HepG2 (cell line): ENCODE measurements around the gene SMIM31. TPM values are rescaled to one million over a fixed set of nuclear protein-coding genes. Genes with fewer than 3 reads are reported as not detected.

ENCODE experiments used
- ATAC-seq: fragments of 200-7000 bp; cut with Tn5 transposase; 3 replicates; pipeline ENCODE4 v1.9.1; 2020; ENCODE audit warnings: mild to moderate bottlenecking, moderate library complexity
- BruUV-seq: library from RNA; stranded (reverse); fragments of 400-500 nt; replicated peaks from 2 replicates; lab custom pipeline; 2021; lab: Mats Ljungman, UMichigan
- CTCF ChIA-PET: fragments of 300-600 bp; formaldehyde crosslinking; extraction: SDS; loops from one replicate; lab custom pipeline; 2021; ENCODE audit warnings: low total read pairs, inconsistent platforms, low intra/inter-chr PET ratio; lab: Yijun Ruan, JAX
- POLR2A ChIA-PET: fragments of 350-600 bp; sonication (Branson Sonifier 250); formaldehyde crosslinking; loops from one replicate; lab custom pipeline; 2020; ENCODE audit warnings: antibody characterized with exemption, inconsistent platforms; lab: Yijun Ruan, JAX
- DNase-seq: peaks from one replicate; pipeline ENCODE4 v3.0.0-alpha.2; 2015; ENCODE audit warnings: low spot score
- FAIRE-seq: peaks from 3 replicates; lab custom pipeline; 2011; peaks lifted over from hg19 to GRCh38; lab: Jason Lieb, UNC
- H2AFZ ChIP-seq: one replicate; pipeline ENCODE4 v1.6.1; 2011; ENCODE audit warnings: low read length, inconsistent platforms
- H3K27ac ChIP-seq: fragments of 300-600 bp; 3 replicates; pipeline ENCODE4 v1.8.0; 2011; ENCODE audit warnings: mixed run types, mild to moderate bottlenecking, mixed read lengths, low read length, inconsistent platforms; ENCODE audit not compliant: insufficient read depth; ENCODE audit errors: extremely low read length
- H3K27me3 ChIP-seq, 2 experiments: fragments of 200-600 bp in 1 of 2; 2 replicates in 1 of 2; 3 replicates in 1 of 2; pipeline versions ENCODE4 v1.6.0 to v1.8.0; 2011; ENCODE audit warnings: low read length in 2 of 2, mild to moderate bottlenecking in 2 of 2, moderate library complexity in 2 of 2, inconsistent platforms in 1 of 2; ENCODE audit not compliant: insufficient read depth in 2 of 2, control insufficient read depth in 1 of 2
- H3K36me3 ChIP-seq, 2 experiments: fragments of 200-600 bp in 1 of 2; replicated peaks in 1 of 2; 2 replicates in 1 of 2; 3 replicates in 1 of 2; pipeline versions ENCODE4 v1.5.1 to v1.8.0; 2011; ENCODE audit warnings: low read length in 2 of 2, inconsistent platforms in 1 of 2; ENCODE audit not compliant: insufficient read depth in 2 of 2, control insufficient read depth in 1 of 2
- H3K4me1 ChIP-seq: 2 replicates; pipeline ENCODE4 v1.5.1; 2012; ENCODE audit warnings: low read length, inconsistent platforms; ENCODE audit not compliant: insufficient read depth
- H3K4me2 ChIP-seq: 2 replicates; pipeline ENCODE4 v1.6.0; 2011; ENCODE audit warnings: low read depth, low read length, inconsistent platforms
- H3K4me3 ChIP-seq, 3 experiments: fragments of 200-600 bp in 1 of 3; sonication (generic), shearing (Covaris generic) in 1 of 3; replicated peaks in 1 of 3; 2 replicates each; pipeline ENCODE4 v1.5.1; 2011 to 2016; ENCODE audit warnings: low read length in 3 of 3, inconsistent platforms in 2 of 3, low read depth in 2 of 3, mild to moderate bottlenecking in 2 of 3, control low read depth in 1 of 3, mixed read lengths in 1 of 3; ENCODE audit not compliant: insufficient read depth in 1 of 3
- H3K79me2 ChIP-seq: one replicate; pipeline ENCODE4 v1.6.1; 2011; ENCODE audit warnings: low read length, inconsistent platforms; ENCODE audit not compliant: insufficient read depth
- H3K9ac ChIP-seq: 2 replicates; pipeline ENCODE4 v1.6.0; 2011; ENCODE audit warnings: mild to moderate bottlenecking, low read depth, low read length, inconsistent platforms; ENCODE audit not compliant: insufficient read depth
- H3K9me3 ChIP-seq: 2 replicates; pipeline ENCODE4 v1.5.1; 2012; ENCODE audit warnings: mild to moderate bottlenecking, low read length
- H4K20me1 ChIP-seq: 2 replicates; pipeline ENCODE4 v1.6.0; 2011; ENCODE audit warnings: inconsistent platforms, mild to moderate bottlenecking, low read length, moderate library complexity; ENCODE audit not compliant: insufficient read depth
- CHCHD3 ChIP-seq: sonication (generic); formaldehyde crosslinking; IDR thresholded peaks from 2 replicates; pipeline ENCODE4 v1.8.0; 2022; ENCODE audit warnings: mild to moderate bottlenecking, missing genetic modification reagents, moderate library complexity
- MEF2D ChIP-seq: sonication (generic); formaldehyde crosslinking; IDR thresholded peaks from 2 replicates; pipeline ENCODE4 v1.5.1; 2020; ENCODE audit warnings: mild to moderate bottlenecking, missing genetic modification reagents
- PRMT3 ChIP-seq: sonication (generic); formaldehyde crosslinking; IDR thresholded peaks from 2 replicates; pipeline ENCODE4 v1.8.1; 2022; ENCODE audit warnings: low read depth, mild to moderate bottlenecking, moderate library complexity, missing genetic modification reagents, borderline replicate concordance
- RFX3 ChIP-seq: IDR thresholded peaks from 2 replicates; pipeline ENCODE4 v1.6.1; 2016; ENCODE audit warnings: missing biosample characterization, missing genetic modification reagents
- SAFB2 ChIP-seq: sonication (generic); formaldehyde crosslinking; IDR thresholded peaks from 2 replicates; pipeline ENCODE4 v1.5.1; 2020; ENCODE audit warnings: missing genetic modification reagents, low read depth, mild to moderate bottlenecking, borderline replicate concordance
- SMARCC2 ChIP-seq: fragments of 450-650 bp; IDR thresholded peaks from 2 replicates; pipeline ENCODE4 v1.6.1; 2017; ENCODE audit warnings: antibody characterized with exemption, mild to moderate bottlenecking
- SMARCE1 ChIP-seq: fragments of 450-650 bp; IDR thresholded peaks from 2 replicates; pipeline ENCODE4 v1.6.1; 2017; ENCODE audit warnings: borderline replicate concordance
- SNAPC2 ChIP-seq: sonication (generic); formaldehyde crosslinking; IDR thresholded peaks from 2 replicates; pipeline ENCODE4 v1.8.1; 2022; ENCODE audit warnings: mild to moderate bottlenecking, missing genetic modification reagents
- U2AF2 ChIP-seq: fragments of 200-400 bp; formaldehyde crosslinking; IDR thresholded peaks from 2 replicates; pipeline ENCODE4 v1.6.1; 2017; ENCODE audit warnings: low read depth, mild to moderate bottlenecking, low read length
- ZFP82 ChIP-seq: sonication (generic); formaldehyde crosslinking; IDR thresholded peaks from 2 replicates; pipeline ENCODE4 v1.5.1; 2020; ENCODE audit warnings: mild to moderate bottlenecking, missing genetic modification reagents, borderline replicate concordance
- ZNF253 ChIP-seq: sonication (generic); formaldehyde crosslinking; IDR thresholded peaks from 2 replicates; pipeline ENCODE4 v1.8.0; 2022; ENCODE audit warnings: mild to moderate bottlenecking, missing genetic modification reagents, borderline replicate concordance
- ZNF441 ChIP-seq: sonication (generic); formaldehyde crosslinking; IDR thresholded peaks from 2 replicates; pipeline ENCODE4 v1.7.0; 2021; ENCODE audit warnings: missing genetic modification reagents, borderline replicate concordance
- ZNF468 ChIP-seq: sonication (generic); formaldehyde crosslinking; IDR thresholded peaks from 2 replicates; pipeline ENCODE4 v1.8.0; 2022; ENCODE audit warnings: mild to moderate bottlenecking, moderate library complexity, missing genetic modification reagents
- ZNF501 ChIP-seq: sonication (generic); formaldehyde crosslinking; IDR thresholded peaks from 2 replicates; pipeline ENCODE4 v1.5.1; 2020; ENCODE audit warnings: mild to moderate bottlenecking, moderate library complexity, missing genetic modification reagents
- ZSCAN22 ChIP-seq: sonication (generic); formaldehyde crosslinking; IDR thresholded peaks from 2 replicates; pipeline ENCODE4 v1.4.0; 2020; ENCODE audit warnings: mild to moderate bottlenecking, missing genetic modification reagents
- WGBS: methylation state at CpG from one replicate; pipeline ENCODE4 v1.1.6; 2017; ENCODE audit warnings: low lambda C conversion rate; 5-methylcytosine and 5-hydroxymethylcytosine counted together
- in situ Hi-C: cut with HindIII; loops from 2 replicates; pipeline ENCODE4 v1.10.0; 2017; ENCODE audit warnings: low pct_unique_long_range_greater_than_20kb; ENCODE audit not compliant: extremely low pct_ligation_motif_present
- intact Hi-C: fragments of 100-400 bp; cut with micrococcal nuclease; formaldehyde crosslinking; loops from one replicate; pipeline ENCODE4 v1.10.0; 2022; ENCODE audit not compliant: unreplicated experiment
- polyA plus RNA-seq, 8 experiments: library from polyadenylated mRNA; depleted of rRNA in 3 of 8; stranded (reverse) in 7 of 8; unstranded in 1 of 8; fragments of >200 nt; fragmentation: Illumina TruSeq in 4 of 8; extraction: Trizol in 4 of 8; gene quantifications; 2 replicates each; pipeline versions ENCODE4 v1.2.1 to v1.2.3, GENCODE V29; 2011 to 2016; ENCODE audit warnings: low read depth in 4 of 8, missing spikeins in 1 of 8, mixed read lengths in 1 of 8; ENCODE audit not compliant: insufficient read depth in 1 of 8
- total RNA-seq, 5 experiments: library from RNA; depleted of rRNA; stranded (reverse); fragments of >200 nt; fragmentation: Illumina TruSeq; extraction: Trizol; gene quantifications; 2 replicates each; pipeline ENCODE4 v1.2.3, GENCODE V29; 2016; ENCODE audit warnings: low read depth in 1 of 5
- TF ChIP-seq, protein P1 (sequence below): sonication (generic); formaldehyde crosslinking; IDR thresholded peaks from 2 replicates; pipeline ENCODE4 v1.5.0; 2020; ENCODE audit warnings: missing genetic modification reagents
- TF ChIP-seq, protein P2 (sequence below): sonication (generic); formaldehyde crosslinking; IDR thresholded peaks from 2 replicates; pipeline ENCODE4 v1.4.0; 2020; ENCODE audit warnings: mild to moderate bottlenecking, missing genetic modification reagents

Gene SMIM31
- total and polyA plus RNA-seq, 2 of the 13 experiments (the other 11 are each of a cell fraction or from before 2014, with no cell fraction given), result not detected

DNA sequence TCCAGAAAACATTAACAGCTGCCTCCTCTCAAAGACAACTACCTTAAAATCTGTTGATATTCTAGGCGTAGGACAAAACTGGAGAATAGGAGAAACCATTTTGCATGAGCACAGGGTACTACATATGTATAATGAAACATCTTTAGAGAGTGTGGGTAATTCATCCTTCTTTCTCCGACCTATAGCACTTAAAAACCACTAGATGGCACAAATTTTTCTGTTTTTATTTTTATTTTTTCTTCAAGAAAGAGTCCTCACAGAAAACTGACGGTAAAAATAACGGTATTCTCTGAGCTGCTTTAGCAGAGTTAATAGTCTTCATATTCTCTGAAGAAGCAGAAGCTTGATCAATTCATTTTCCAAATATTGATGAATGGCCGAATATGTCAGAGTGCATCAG is 14.6 kb downstream of the SMIM31 start:
- no peak for DNase-seq
- CTCF ChIA-PET, result no interaction called here

DNA sequence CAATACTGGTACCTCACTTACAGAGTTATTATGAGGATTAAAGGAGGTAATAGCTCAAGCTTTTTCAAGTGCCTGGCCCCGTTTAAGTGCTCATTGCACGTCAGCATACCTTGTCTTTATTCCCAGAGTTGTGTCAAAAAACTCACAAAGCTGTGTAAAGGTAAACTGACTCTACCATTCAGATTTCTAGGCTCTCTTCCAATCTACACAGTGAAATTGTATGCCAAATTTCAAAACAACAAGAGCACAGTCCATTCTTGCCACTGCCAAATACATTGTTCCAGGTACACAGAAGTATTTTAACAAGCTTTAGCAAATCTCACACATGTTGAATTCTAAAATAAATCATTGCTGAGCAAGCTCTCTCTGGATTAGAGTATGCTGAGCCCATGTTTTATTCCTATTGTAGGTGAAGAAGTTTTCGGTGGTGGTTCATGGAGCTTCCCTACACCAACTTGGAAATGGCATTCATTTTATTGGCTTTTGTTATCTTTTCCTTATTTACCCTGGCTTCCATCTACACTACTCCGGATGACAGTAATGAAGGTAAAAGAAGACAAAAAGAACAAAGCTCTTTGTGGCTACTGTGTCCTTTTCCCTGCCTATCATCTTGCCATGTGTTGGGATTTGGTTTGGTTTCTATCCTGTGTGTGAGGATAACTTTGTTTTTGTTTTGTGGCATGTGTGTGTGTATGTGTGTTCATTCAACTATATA is 16.2 kb downstream of the SMIM31 start:
- intact Hi-C loops, result no loop called here
- H3K4me3 ChIP-seq, result no peak overlapping the region
- H3K79me2 ChIP-seq, result no peaks in the 10 kb centered on the region
- no peaks in the 10 kb centered on the region for H3K4me1 ChIP-seq
- peaks cover 0 to 5% of the 10 kb centered on the region in 2 experiments; a peak in 1 of 5 replicates for H3K27me3 ChIP-seq
- DNase-seq (no peak), ATAC-seq (no peak), FAIRE-seq (no peak)
- BruUV-seq, result no TSS peak
- H2AFZ ChIP-seq, result no peak overlapping the region
- in situ Hi-C loops, result no loop called here
- H3K27ac ChIP-seq, result no peak overlapping the region
- no peaks in the 10 kb centered on the region for H3K36me3 ChIP-seq
- H3K9me3 ChIP-seq, result no peaks in the 10 kb centered on the region
- no peak overlapping the region for H3K4me2 ChIP-seq
- no peaks in the 10 kb centered on the region for H4K20me1 ChIP-seq
- WGBS, result 1% methylated on average over 4 of the region's 4 CpGs
- H3K9ac ChIP-seq, result no peak overlapping the region
- CTCF ChIA-PET, result no interaction called here
- POLR2A ChIA-PET, result no interaction called here
- TF ChIP-seq SMARCE1 (no peak), ZSCAN22 (CRISPR knock-in tag) (no peak), SNAPC2 (CRISPR knock-in tag) (no peak), SAFB2 (no peak), U2AF2 (no peak), ZNF501 (CRISPR knock-in tag) (no peak), PRMT3 (CRISPR knock-in tag) (no peak), RFX3 (no peak), SMARCC2 (no peak), ZNF253 (CRISPR knock-in tag) (no peak), ZFP82 (CRISPR knock-in tag) (no peak)
- TF ChIP-seq, protein P1, sequence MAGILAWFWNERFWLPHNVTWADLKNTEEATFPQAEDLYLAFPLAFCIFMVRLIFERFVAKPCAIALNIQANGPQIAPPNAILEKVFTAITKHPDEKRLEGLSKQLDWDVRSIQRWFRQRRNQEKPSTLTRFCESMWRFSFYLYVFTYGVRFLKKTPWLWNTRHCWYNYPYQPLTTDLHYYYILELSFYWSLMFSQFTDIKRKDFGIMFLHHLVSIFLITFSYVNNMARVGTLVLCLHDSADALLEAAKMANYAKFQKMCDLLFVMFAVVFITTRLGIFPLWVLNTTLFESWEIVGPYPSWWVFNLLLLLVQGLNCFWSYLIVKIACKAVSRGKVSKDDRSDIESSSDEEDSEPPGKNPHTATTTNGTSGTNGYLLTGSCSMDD (CRISPR knock-in tag), result no peak
- TF ChIP-seq, protein P2, sequence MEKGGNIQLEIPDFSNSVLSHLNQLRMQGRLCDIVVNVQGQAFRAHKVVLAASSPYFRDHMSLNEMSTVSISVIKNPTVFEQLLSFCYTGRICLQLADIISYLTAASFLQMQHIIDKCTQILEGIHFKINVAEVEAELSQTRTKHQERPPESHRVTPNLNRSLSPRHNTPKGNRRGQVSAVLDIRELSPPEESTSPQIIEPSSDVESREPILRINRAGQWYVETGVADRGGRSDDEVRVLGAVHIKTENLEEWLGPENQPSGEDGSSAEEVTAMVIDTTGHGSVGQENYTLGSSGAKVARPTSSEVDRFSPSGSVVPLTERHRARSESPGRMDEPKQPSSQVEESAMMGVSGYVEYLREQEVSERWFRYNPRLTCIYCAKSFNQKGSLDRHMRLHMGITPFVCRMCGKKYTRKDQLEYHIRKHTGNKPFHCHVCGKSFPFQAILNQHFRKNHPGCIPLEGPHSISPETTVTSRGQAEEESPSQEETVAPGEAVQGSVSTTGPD (CRISPR knock-in tag), result no peak

More for the DNA sequence above, 14.6 kb downstream of the SMIM31 start:
- Histone ChIP-seq H3K9ac (no peak overlapping the region), H3K4me2 (no peak overlapping the region), H4K20me1 (no peaks in the 10 kb centered on the region), H3K9me3 (no peaks in the 10 kb centered on the region), H3K4me3 (no peak overlapping the region), H3K79me2 (no peaks in the 10 kb centered on the region), H3K27ac (no peak overlapping the region), H3K36me3 (no peaks in the 10 kb centered on the region), H3K27me3 (peaks cover 0 to 5% of the 10 kb centered on the region in 2 experiments; a peak in 1 of 5 replicates), H3K4me1 (no peaks in the 10 kb centered on the region), H2AFZ (no peak overlapping the region)
- FAIRE-seq (no peak), ATAC-seq (peak; percentile 59; the same call in 2 of the 3 replicates)
- TF ChIP-seq CHCHD3 (no peak), MEF2D (CRISPR knock-in tag) (no peak), ZNF441 (CRISPR knock-in tag) (no peak), ZNF468 (no peak)
- intact Hi-C loops, result loop anchor here (1.0 to 2.0 kb wide), 2 partner anchors 229 to 328 kb away; no protein-coding TSS in a partner anchor
- in situ Hi-C loops, result no loop called here
- BruUV-seq, result no TSS peak
- POLR2A ChIA-PET, result no interaction called here
- WGBS, result 1% methylated on average over 5 of the region's 5 CpGs
